Measurements from ENCODE around the gene OPA3.

DNA sequence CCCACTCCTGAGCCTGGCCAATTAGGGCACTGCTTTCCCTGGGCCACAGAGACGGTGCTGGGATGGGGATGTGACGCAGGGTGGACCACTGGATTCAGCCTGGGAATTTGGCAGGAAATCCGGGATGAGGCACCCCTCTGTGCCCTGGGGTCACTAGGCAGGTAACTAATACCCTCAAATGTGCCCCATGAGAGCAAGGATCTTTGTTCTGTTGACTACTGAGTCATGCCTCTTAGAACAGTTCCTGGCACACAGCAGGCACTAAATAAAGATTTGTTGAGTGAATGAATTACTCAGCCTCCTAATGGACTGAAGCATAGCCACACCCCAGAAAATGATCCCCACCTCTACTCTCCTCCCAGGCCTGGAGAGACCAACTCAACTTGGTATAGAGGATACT lies 15.9 kb downstream of the OPA3 start:
- TF ChIP-seq, protein P1, sequence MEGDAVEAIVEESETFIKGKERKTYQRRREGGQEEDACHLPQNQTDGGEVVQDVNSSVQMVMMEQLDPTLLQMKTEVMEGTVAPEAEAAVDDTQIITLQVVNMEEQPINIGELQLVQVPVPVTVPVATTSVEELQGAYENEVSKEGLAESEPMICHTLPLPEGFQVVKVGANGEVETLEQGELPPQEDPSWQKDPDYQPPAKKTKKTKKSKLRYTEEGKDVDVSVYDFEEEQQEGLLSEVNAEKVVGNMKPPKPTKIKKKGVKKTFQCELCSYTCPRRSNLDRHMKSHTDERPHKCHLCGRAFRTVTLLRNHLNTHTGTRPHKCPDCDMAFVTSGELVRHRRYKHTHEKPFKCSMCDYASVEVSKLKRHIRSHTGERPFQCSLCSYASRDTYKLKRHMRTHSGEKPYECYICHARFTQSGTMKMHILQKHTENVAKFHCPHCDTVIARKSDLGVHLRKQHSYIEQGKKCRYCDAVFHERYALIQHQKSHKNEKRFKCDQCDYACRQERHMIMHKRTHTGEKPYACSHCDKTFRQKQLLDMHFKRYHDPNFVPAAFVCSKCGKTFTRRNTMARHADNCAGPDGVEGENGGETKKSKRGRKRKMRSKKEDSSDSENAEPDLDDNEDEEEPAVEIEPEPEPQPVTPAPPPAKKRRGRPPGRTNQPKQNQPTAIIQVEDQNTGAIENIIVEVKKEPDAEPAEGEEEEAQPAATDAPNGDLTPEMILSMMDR (IDR thresholded peaks at IDR 0.05 in 2 of 3, conservative IDR thresholded peaks at IDR 0.05 in 1 of 3; ENCODE audit: borderline replicate concordance in 1 of 3, insufficient read depth in 1 of 3, low read depth in 2 of 3, low read length in 2 of 3) = no peak
- TF ChIP-seq ELF1 (IDR thresholded peaks at IDR 0.05; ENCODE audit: borderline replicate concordance, low read depth) (no peak), EZH2phosphoT487 (IDR thresholded peaks at IDR 0.05; ENCODE audit: borderline replicate concordance) (no peak), EGR1 (IDR thresholded peaks at IDR 0.05; ENCODE audit: low read depth) (no peak), MAX (IDR thresholded peaks at IDR 0.05) (no peak), SP1 (IDR thresholded peaks at IDR 0.05; ENCODE audit: low read depth) (peak; percentile 53), CBX3 (IDR thresholded peaks at IDR 0.05; ENCODE audit: low read depth) (peak; percentile 44; the same call in 1 of the 2 replicates), FOSL1 (IDR thresholded peaks at IDR 0.05; ENCODE audit: low read depth) (peak; percentile 64), POLR2A (IDR thresholded peaks at IDR 0.05; ENCODE audit: borderline replicate concordance, extremely low read depth, insufficient read depth, insufficient read length) (no peak)
